Ectodermal cell (in vitro differentiated cells): ENCODE results near the gene ARHGEF2.
A peak's percentile ranks its signal among the peaks of the same experiment; 100 is the strongest.

Experiments
- H3K27ac ChIP-seq: 2 replicates; pipeline ENCODE4 v1.7.0; 2013; ENCODE audit warnings: mild to moderate bottlenecking, low read depth, low read length; ENCODE audit not compliant: insufficient read depth, poor library complexity, severe bottlenecking
- H3K27me3 ChIP-seq: 2 replicates; pipeline ENCODE4 v1.7.0; 2013; ENCODE audit warnings: mild to moderate bottlenecking, low read length; ENCODE audit not compliant: insufficient read depth, control insufficient read depth, poor library complexity, severe bottlenecking
- H3K36me3 ChIP-seq: one replicate; pipeline ENCODE4 v1.7.0; 2013; ENCODE audit warnings: low read length; ENCODE audit not compliant: control insufficient read depth, insufficient read depth
- H3K4me1 ChIP-seq: one replicate; pipeline ENCODE4 v1.7.0; 2013; ENCODE audit warnings: low read length; ENCODE audit not compliant: control insufficient read depth, insufficient read depth
- H3K4me3 ChIP-seq: 2 replicates; pipeline ENCODE4 v1.7.0; 2013; ENCODE audit warnings: low read depth, low read length, control low read depth; ENCODE audit not compliant: insufficient read depth
- H3K9me3 ChIP-seq: 2 replicates; pipeline ENCODE4 v1.7.0; 2013; ENCODE audit warnings: mild to moderate bottlenecking, low read length, moderate library complexity; ENCODE audit not compliant: control insufficient read depth
- WGBS, 2 experiments: methylation state at CpG; one replicate each; pipeline ENCODE4 v1.1.7; 2013; ENCODE audit warnings: missing lambda C conversion rate in 2 of 2; 5-methylcytosine and 5-hydroxymethylcytosine counted together

ARHGEF2 gene

DNA sequence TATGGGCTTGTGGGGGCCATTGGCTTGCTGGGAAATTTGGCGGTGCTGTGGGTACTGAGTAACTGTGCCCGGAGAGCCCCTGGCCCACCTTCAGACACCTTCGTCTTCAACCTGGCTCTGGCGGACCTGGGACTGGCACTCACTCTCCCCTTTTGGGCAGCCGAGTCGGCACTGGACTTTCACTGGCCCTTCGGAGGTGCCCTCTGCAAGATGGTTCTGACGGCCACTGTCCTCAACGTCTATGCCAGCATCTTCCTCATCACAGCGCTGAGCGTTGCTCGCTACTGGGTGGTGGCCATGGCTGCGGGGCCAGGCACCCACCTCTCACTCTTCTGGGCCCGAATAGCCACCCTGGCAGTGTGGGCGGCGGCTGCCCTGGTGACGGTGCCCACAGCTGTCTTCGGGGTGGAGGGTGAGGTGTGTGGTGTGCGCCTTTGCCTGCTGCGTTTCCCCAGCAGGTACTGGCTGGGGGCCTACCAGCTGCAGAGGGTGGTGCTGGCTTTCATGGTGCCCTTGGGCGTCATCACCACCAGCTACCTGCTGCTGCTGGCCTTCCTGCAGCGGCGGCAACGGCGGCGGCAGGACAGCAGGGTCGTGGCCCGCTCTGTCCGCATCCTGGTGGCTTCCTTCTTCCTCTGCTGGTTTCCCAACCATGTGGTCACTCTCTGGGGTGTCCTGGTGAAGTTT, 36.4 kb downstream of the ARHGEF2 start:
- Histone ChIP-seq H3K9me3 (no peaks in the 10 kb centered on the region), H3K27ac (no peak overlapping the region), H3K27me3 (no peaks in the 10 kb centered on the region), H3K36me3 (peaks cover 5% of the 10 kb centered on the region), H3K4me3 (no peak overlapping the region), H3K4me1 (peaks cover 5% of the 10 kb centered on the region)
- 95% methylated on average over 29 of the region's 29 CpGs for WGBS, 2 experiments

DNA sequence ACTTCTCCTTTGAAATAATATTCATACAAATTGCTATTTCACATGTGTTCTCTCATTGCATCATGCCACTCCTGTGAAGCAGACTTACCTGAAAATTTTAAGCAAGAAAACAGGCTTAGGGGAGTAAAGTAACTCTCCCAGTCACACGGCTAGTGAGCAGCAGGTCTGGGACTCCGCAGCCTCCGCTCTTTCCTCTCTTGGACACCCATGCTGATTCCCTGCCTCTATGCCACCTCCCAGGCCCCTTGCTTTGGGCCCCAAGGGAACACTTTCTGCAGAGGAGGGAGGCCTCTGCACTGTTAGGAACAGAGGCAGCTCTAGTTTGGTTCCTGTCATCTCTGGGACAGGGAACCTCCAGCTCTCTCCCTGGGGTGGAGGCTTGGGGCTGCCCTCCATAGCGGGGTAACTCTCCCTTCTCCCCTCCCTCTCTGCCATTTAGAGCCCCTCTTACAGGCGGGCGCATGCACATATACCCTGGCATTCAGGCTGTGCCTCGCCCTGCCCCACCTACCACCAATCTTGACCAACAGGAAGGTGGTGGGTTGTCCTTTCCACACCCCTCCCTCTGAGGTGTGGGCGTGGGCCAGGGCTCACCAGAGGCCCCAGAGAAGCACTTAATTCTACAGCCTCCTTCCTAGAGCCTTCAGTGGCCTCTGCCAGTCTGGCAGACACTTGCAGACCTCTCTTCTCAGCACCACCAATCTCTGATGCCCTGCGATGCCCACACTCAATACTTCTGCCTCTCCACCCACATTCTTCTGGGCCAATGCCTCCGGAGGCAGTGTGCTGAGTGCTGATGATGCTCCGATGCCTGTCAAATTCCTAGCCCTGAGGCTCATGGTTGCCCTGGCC, 37.1 kb downstream of the ARHGEF2 start, which contains the start of gene RXFP4:
TSS of gene RXFP4 (plus strand) at position 646 of the 852 bp plus-strand sequence. CDS start at position 718, 72 bp downstream.
- no peaks in the 10 kb centered on the region for H3K36me3 ChIP-seq
- no peaks in the 10 kb centered on the region for H3K9me3 ChIP-seq
- no peak within 1 kb of the TSS for H3K4me3 ChIP-seq
- WGBS, 2 experiments, result 78 to 81% methylated on average over 11 of the region's 11 CpGs
- no peaks in the 10 kb centered on the region for H3K27me3 ChIP-seq
- H3K4me1 ChIP-seq, result peaks cover 5% of the 10 kb centered on the region
- no peak within 1 kb of the TSS for H3K27ac ChIP-seq

DNA sequence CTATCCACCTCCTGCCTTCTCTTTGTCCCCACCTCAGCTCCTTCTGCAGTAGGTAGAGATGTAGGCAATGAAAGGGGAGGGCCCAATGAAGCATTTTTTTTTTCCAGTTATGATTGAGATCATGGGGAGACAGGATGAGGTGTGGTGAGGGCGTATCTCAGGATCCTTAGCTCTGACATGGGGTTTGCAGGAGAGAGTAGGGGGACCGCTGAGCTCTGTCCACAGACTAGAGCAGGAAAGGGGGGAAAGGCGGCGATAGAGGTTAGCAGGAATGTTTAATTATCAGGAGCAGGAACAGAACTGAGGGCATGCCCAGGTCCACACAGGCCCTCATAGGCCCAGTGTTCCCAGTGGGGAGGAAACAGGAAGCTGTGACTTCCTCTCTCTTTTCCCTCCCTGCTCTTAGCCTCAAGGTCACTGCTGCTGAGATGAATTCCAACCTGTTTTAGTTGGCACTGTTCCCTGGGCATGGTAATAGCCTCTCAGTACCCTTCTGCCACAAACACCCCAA, 37.8 kb downstream of the ARHGEF2 start:
- Histone ChIP-seq H3K9me3 (no peaks in the 10 kb centered on the region), H3K27ac (no peak overlapping the region), H3K4me1 (peaks cover 5% of the 10 kb centered on the region), H3K36me3 (no peaks in the 10 kb centered on the region), H3K4me3 (no peak overlapping the region), H3K27me3 (no peaks in the 10 kb centered on the region)
- 88 to 92% methylated on average over 4 of the region's 4 CpGs for WGBS, 2 experiments

DNA sequence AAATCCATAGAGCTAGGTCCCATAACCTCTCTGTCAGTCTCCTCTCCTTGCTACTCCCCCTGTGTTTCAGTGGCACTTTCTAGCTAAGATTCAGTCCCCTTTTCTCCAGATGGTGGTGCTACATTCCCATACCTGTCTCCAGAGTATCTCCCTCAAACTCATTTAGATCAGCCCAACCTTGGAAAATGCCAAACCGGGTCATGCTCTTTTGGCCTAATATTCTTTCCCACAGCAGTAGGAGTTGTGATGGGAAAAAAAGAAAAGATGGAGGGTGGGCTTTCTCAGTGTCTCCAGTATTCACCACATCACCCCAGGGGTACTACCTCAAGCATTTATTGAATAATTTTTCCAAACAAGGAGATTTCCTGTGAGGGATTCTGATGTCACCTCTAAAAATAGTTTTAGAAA, 40.1 kb downstream of the ARHGEF2 start:
- Histone ChIP-seq H3K4me3 (no peak overlapping the region), H3K4me1 (peaks cover 5% of the 10 kb centered on the region), H3K36me3 (no peaks in the 10 kb centered on the region), H3K9me3 (no peaks in the 10 kb centered on the region), H3K27ac (no peak overlapping the region), H3K27me3 (no peaks in the 10 kb centered on the region)
- WGBS, 2 experiments, result 0% methylated on average over 1 of the region's 1 CpG; no CpG with 5 or more reads in 1 of the 2 experiments

DNA sequence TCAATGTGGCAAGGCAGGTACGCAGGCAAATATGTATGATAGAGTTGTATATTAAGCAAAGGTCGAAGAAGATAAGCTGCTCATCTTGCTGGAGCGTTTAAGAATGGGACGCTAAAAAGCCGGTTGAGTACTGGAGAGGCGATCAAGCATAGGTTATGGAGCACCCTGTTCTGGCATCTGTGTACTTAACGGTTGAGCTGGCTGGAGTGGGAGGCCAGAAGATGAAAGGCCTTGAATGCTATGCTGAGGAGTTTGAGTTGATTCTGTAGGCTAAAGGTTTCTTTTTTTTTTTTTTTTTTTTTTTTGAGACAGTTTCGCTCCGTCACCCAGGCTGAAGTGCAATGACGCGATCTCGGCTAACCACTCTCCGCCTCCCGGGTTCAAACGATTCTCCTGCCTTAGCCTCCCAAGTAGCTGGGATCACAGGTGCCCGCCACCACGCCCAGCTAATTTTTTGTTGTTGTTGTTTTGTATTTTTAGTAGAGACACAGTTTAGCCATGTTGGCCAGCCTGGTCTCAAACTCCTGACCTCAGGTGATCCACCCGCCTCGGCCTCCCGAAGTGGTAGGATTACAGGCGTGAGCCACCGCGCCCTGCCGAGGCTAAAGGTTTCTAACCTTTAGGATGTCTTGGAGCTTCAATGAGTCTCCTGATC, 43.3 kb downstream of the ARHGEF2 start:
- Histone ChIP-seq H3K4me3 (peak overlapping the region; percentile 99), H3K27me3 (no peaks in the 10 kb centered on the region), H3K27ac (peak overlapping the region; percentile 72), H3K9me3 (no peaks in the 10 kb centered on the region), H3K36me3 (peaks cover 16% of the 10 kb centered on the region), H3K4me1 (peaks cover 18% of the 10 kb centered on the region)
- 93% methylated on average over 24 of the region's 24 CpGs for WGBS, 2 experiments

DNA sequence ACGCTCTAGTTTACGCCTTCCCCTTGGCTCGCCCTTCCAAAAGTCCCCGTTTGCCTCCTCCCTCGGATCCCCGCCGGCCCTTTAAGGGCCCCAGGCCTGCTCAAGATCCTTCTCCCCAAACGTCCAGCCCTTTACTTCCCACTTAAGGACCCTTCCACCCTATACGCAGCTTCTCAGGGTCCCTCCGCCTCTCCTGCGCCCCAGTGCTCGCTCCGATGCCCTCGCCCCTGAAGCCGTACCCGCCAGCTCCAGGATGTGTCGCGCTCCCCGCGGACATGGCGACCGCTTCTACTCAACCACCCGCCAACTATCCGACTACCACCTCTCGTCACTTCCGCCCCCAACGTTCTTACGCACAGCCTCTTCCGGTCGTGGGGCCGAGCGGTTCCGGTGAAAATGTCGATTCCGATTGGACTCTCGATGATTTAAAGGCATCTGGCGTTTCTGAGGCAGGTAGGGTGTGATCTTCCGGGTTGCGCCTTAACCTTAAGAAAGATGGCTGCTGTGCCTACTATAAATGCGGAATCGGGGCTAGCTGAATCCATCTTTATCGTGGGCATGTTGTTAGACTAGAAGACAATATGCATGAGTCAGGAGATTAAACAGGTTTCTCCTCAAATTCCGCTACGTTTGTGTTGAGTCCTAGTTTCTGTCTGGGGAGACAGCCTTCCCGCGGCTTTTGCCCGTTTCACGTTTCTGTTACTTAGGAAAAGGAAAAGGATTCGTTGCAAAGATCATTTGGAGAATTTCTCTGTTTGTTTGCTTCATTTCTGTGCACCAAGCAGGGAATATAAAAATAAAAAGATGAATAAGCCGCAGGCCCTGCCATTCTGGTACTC, 44.0 kb downstream of the ARHGEF2 start, which contains the start of gene KHDC4:
TSS of gene KHDC4 (minus strand) at position 317 of the 839 bp plus-strand sequence. CDS start at position 277, 40 bp downstream.
- 2 to 3% methylated on average over 50 of the region's 50 CpGs for WGBS, 2 experiments
- Histone ChIP-seq H3K4me3 (peak within 1 kb of the TSS; percentile 99), H3K4me1 (peaks cover 18% of the 10 kb centered on the region), H3K36me3 (peaks cover 23% of the 10 kb centered on the region), H3K9me3 (no peaks in the 10 kb centered on the region), H3K27me3 (no peaks in the 10 kb centered on the region), H3K27ac (peak within 1 kb of the TSS; percentile 72)

DNA sequence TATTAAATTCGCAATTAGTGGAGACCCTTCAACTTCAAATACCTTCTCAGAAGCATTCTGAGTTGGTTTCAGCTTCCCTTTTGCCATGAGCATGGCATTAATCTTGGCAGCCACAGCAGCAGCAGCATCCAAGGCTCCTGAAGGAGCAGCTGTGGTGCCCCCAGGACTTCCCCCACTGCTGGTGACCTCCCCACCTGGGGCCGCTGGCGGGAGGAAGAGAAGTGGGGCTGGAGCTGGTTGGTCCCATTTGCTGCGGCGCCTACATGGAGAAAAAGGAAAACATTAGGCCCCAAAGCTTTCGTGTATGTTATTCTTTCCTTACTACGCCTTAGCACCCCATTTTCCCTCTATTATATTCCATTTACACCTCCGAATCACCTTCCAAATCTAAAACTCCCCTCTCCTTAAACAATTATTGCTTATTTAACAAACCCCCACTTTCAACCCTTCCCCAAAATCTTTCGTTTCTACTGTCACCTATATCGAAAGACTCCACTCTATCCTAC, 44.7 kb downstream of the ARHGEF2 start:
- WGBS, 2 experiments, result 4 to 5% methylated on average over 10 of the region's 10 CpGs
- peak overlapping the region; percentile 99 for H3K4me3 ChIP-seq
- peaks cover 28% of the 10 kb centered on the region for H3K36me3 ChIP-seq
- peaks cover 18% of the 10 kb centered on the region for H3K4me1 ChIP-seq
- no peaks in the 10 kb centered on the region for H3K27me3 ChIP-seq
- no peaks in the 10 kb centered on the region for H3K9me3 ChIP-seq
- no peak overlapping the region for H3K27ac ChIP-seq

DNA sequence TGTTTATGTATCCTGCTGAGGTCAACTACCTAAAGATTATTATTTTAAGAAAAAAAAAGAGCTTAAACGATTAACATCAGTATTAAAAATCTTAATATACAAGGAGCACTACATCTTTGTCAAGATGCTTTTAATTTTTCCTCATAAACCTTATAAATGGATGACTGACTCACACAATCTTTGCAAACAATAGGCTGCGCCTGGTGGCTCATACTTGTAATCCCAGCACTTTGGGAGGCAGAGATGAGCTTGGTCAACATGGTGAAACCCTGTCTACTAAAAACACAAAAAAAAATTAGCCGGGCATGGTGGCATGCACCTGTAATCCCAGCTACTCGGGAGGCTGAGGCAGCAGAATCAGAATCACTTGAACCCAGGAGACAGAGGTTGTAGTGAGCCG, 45.9 kb downstream of the ARHGEF2 start:
- Histone ChIP-seq H3K9me3 (no peaks in the 10 kb centered on the region), H3K27me3 (no peaks in the 10 kb centered on the region), H3K4me1 (peaks cover 18% of the 10 kb centered on the region), H3K4me3 (peak overlapping the region; percentile 6), H3K27ac (no peak overlapping the region), H3K36me3 (peaks cover 38% of the 10 kb centered on the region)
- 92 to 95% methylated on average over 4 to 5 of the region's 5 CpGs for WGBS, 2 experiments

DNA sequence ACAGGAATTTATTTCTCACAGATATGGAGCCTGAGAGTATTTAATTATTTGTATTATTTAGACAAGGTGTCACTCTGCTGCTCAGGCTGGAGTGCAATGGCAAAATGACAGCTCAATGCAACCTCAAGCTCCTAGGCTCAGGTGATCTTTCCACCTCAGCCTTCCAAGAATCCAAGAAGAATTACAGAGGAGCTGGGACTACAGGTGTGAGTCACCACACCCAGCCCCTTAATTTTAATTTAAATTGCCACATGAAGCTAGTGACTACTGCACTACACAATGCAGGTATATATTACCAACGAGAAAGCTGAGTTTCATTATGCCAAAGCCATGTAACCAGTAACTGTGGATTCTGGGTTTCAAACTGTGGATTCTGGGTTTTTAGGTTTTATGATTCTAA, 46.3 kb downstream of the ARHGEF2 start:
- Histone ChIP-seq H3K27me3 (no peaks in the 10 kb centered on the region), H3K36me3 (peaks cover 42% of the 10 kb centered on the region), H3K27ac (no peak overlapping the region), H3K4me1 (peaks cover 18% of the 10 kb centered on the region), H3K4me3 (no peak overlapping the region), H3K9me3 (no peaks in the 10 kb centered on the region)
- 85 to 95% methylated on average over 1 of the region's 1 CpG for WGBS, 2 experiments
